ES-I3 (cell line): ENCODE results near the gene RGL3.

Source experiments
- H3K36me3 ChIP-seq: 2 replicates; pipeline ENCODE4 v1.6.1; 2013; ENCODE audit warnings: mild to moderate bottlenecking, low read length, control low read depth, moderate library complexity; ENCODE audit not compliant: insufficient read depth
- H3K4me1 ChIP-seq: 2 replicates; pipeline ENCODE4 v1.6.1; 2013; ENCODE audit warnings: mild to moderate bottlenecking, control low read depth, low read length; ENCODE audit not compliant: insufficient read depth
- H3K9ac ChIP-seq: 2 replicates; pipeline ENCODE4 v1.6.1; 2013; ENCODE audit warnings: low read depth, mild to moderate bottlenecking, low read length, moderate library complexity
- H3K9me3 ChIP-seq: 2 replicates; pipeline ENCODE4 v1.6.1; 2013; ENCODE audit warnings: mild to moderate bottlenecking, low read length, moderate library complexity; ENCODE audit not compliant: control insufficient read depth, insufficient read depth

The RGL3 gene

GRCh38 chr19:11377237-11377636 is 41.9 kb downstream of the RGL3 start:
- Histone ChIP-seq H3K4me1 (no peaks in the 10 kb centered on the region; the same call in 1 of the 2 replicates), H3K36me3 (no peaks in the 10 kb centered on the region), H3K9ac (no peak overlapping the region), H3K9me3 (no peaks in the 10 kb centered on the region)

GRCh38 chr19:11375143-11375948 is 43.8 kb downstream of the RGL3 start:
- Histone ChIP-seq H3K4me1 (no peaks in the 10 kb centered on the region; the same call in 1 of the 2 replicates), H3K9me3 (no peaks in the 10 kb centered on the region), H3K36me3 (no peaks in the 10 kb centered on the region), H3K9ac (peak overlapping the region; percentile 85)

DNA sequence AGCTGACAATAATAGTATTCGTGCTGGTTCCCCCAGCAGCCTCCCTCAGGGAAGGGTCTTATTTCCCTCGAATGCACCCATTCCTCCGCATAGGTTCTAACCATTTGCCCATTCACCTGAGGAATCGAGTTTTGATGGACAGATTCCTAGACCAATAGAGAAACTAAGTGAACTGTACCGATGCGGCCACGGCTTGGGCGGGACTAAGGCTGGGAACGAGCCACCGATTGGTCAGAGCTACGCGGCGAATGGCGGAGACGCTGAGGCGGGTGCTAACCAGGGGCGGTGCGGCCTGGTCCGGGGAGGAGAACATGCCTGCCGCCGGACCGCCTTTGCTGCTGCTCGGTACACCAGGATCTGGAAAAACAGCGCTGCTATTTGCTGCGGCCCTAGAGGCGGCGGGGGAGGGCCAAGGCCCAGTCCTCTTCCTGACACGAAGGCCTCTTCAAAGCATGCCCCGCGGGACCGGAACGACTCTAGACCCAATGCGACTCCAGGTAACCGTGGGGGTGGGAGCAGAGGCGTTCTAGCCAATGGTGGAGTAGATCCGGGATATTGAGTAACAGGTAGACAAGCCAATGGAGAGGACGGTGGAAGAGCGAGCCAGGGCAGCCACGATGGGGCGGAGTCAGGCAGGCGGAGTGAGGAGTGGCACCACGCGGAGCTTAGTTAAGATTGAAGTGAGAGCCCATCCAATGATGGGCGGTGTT is 44.5 kb downstream of the RGL3 start, which contains the start of gene SWSAP1:
Gene SWSAP1, plus strand, starts transcription at position 234 of the 710 bp plus-strand sequence. Its CDS starts 15 bp downstream, at position 249.
- no peaks in the 10 kb centered on the region for H3K36me3 ChIP-seq
- H3K9me3 ChIP-seq = no peaks in the 10 kb centered on the region
- peak within 1 kb of the TSS; percentile 85 for H3K9ac ChIP-seq
- no peaks in the 10 kb centered on the region; the same call in 1 of the 2 replicates for H3K4me1 ChIP-seq

- Histone ChIP-seq H3K4me1 (no peaks in the 10 kb centered on the region; the same call in 1 of the 2 replicates), H3K9ac (peak overlapping the region; percentile 85; the same call in 1 of the 2 replicates), H3K36me3 (no peaks in the 10 kb centered on the region), H3K9me3 (no peaks in the 10 kb centered on the region)
These were observed 45.2 kb downstream of the RGL3 start for GRCh38 chr19:11373885-11374432.

GRCh38 chr19:11373166-11373884 is 45.8 kb downstream of the RGL3 start:
- Histone ChIP-seq H3K4me1 (no peaks in the 10 kb centered on the region; the same call in 1 of the 2 replicates), H3K36me3 (no peaks in the 10 kb centered on the region), H3K9ac (peak overlapping the region; percentile 85; the same call in 1 of the 2 replicates), H3K9me3 (no peaks in the 10 kb centered on the region)

- no peaks in the 10 kb centered on the region for H3K9me3 ChIP-seq
- H3K36me3 ChIP-seq = no peaks in the 10 kb centered on the region
- H3K4me1 ChIP-seq = no peaks in the 10 kb centered on the region
These were observed 48.4 kb downstream of the RGL3 start for GRCh38 chr19:11370744-11371143.

DNA sequence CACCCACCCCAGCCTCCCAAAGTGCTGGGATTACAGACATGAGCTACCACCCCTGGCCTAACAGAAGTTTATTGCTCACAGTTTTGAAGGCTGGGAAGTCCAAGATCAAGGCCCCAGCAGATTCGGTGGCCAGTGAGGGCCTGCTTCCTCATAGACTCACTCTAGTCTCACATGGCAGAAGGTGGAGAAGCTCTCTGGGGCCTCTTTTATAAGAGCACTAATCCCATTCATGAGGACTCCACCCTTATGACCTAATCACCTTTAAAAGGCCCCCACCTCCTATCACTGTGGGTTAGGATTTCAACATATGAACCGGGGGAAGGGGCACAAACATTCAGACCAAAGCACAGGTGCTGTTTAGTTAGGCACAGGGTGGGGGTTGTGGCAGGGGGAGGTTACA is 51.6 kb downstream of the RGL3 start:
- no peaks in the 10 kb centered on the region for H3K4me1 ChIP-seq
- no peaks in the 10 kb centered on the region for H3K36me3 ChIP-seq
- H3K9me3 ChIP-seq = no peaks in the 10 kb centered on the region
- H3K9ac ChIP-seq = no peak overlapping the region

More at GRCh38 chr19:11370744-11371143, 48.4 kb downstream of the RGL3 start:
- H3K9ac ChIP-seq = no peak overlapping the region

- H3K9me3 ChIP-seq = no peaks in the 10 kb centered on the region
- H3K4me1 ChIP-seq = no peaks in the 10 kb centered on the region; the same call in 1 of the 2 replicates
- H3K36me3 ChIP-seq = no peaks in the 10 kb centered on the region
- no peak overlapping the region for H3K9ac ChIP-seq
These were observed 53.5 kb downstream of the RGL3 start for GRCh38 chr19:11365557-11366117.

DNA sequence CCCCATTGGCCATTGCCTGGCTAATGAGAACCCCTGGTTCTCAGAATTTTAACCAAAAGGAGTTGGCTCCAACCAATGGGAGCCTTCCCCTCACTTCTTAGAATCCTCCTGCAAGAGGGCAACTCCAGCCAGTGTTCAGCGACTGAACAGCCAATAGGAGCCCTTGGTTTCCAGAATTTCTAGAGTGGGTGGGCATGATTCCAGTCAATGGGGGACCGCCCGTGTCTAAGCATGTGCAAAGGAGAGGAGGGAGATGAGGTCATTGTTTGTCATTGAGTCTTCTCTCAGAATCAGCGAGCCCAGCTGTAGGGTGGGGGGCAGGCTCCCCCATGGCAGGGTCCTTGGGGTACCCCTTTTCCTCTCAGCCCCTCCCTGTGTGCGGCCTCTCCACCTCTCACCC is 54.2 kb downstream of the RGL3 start:
- H3K9me3 ChIP-seq = no peaks in the 10 kb centered on the region
- no peaks in the 10 kb centered on the region; the same call in 1 of the 2 replicates for H3K4me1 ChIP-seq
- H3K36me3 ChIP-seq = no peaks in the 10 kb centered on the region
- H3K9ac ChIP-seq = no peak overlapping the region

GRCh38 chr19:11364296-11364904 is 54.7 kb downstream of the RGL3 start:
- no peaks in the 10 kb centered on the region; the same call in 1 of the 2 replicates for H3K4me1 ChIP-seq
- H3K36me3 ChIP-seq = no peaks in the 10 kb centered on the region
- no peaks in the 10 kb centered on the region for H3K9me3 ChIP-seq
- no peak overlapping the region for H3K9ac ChIP-seq

GRCh38 chr19:11363881-11364280 is 55.2 kb downstream of the RGL3 start:
- no peak overlapping the region for H3K9ac ChIP-seq
- H3K36me3 ChIP-seq = no peaks in the 10 kb centered on the region
- no peaks in the 10 kb centered on the region for H3K9me3 ChIP-seq
- no peaks in the 10 kb centered on the region; the same call in 1 of the 2 replicates for H3K4me1 ChIP-seq

GRCh38 chr19:11361771-11362731 is 57.1 kb downstream of the RGL3 start:
- H3K4me1 ChIP-seq = no peaks in the 10 kb centered on the region; the same call in 1 of the 2 replicates

More at GRCh38 chr19:11361771-11362731, 57.1 kb downstream of the RGL3 start:
- Histone ChIP-seq H3K9ac (peak overlapping the region; percentile 35; the same call in 1 of the 2 replicates), H3K36me3 (no peaks in the 10 kb centered on the region), H3K9me3 (no peaks in the 10 kb centered on the region)
